ENCODE results near the gene ARHGAP33.

The ARHGAP33 gene

GRCh38 chr19:35780717-35781116 is 5.4 kb downstream of the ARHGAP33 start:
- H3K27me3 ChIP-seq = no peaks in the 10 kb centered on the region
- peaks cover 5% of the 10 kb centered on the region; the same call in 1 of the 2 replicates for H3K36me3 ChIP-seq
- H3K9me3 ChIP-seq = no peaks in the 10 kb centered on the region
- TF ChIP-seq CTCF (IDR thresholded peaks at IDR 0.05; ENCODE audit: low read depth, low read length) = no peak
- H3K4me3 ChIP-seq (ENCODE audit: low read depth, low read length) = no peak overlapping the region
- DNase-seq = no peak
- H3K4me1 ChIP-seq = peaks cover 6% of the 10 kb centered on the region

- no peak for DNase-seq
- Histone ChIP-seq H3K4me3 (ENCODE audit: low read depth, low read length) (no peak overlapping the region), H3K9me3 (no peaks in the 10 kb centered on the region), H3K4me1 (peaks cover 5% of the 10 kb centered on the region; the same call in 1 of the 2 replicates), H3K36me3 (peaks cover 5% of the 10 kb centered on the region; the same call in 1 of the 2 replicates), H3K27me3 (no peaks in the 10 kb centered on the region)
- TF ChIP-seq CTCF (IDR thresholded peaks at IDR 0.05; ENCODE audit: low read depth, low read length) = no peak
These were observed 6.3 kb downstream of the ARHGAP33 start for GRCh38 chr19:35781650-35782049.

GRCh38 chr19:35782589-35782988 is 7.2 kb downstream of the ARHGAP33 start:
- Histone ChIP-seq H3K4me3 (ENCODE audit: low read depth, low read length) (no peak overlapping the region), H3K9me3 (no peaks in the 10 kb centered on the region), H3K4me1 (no peaks in the 10 kb centered on the region), H3K27me3 (no peaks in the 10 kb centered on the region), H3K36me3 (peaks cover 5% of the 10 kb centered on the region; the same call in 1 of the 2 replicates)
- DNase-seq = no peak
- TF ChIP-seq CTCF (IDR thresholded peaks at IDR 0.05; ENCODE audit: low read depth, low read length) = no peak

GRCh38 chr19:35783469-35784434 is 8.4 kb downstream of the ARHGAP33 start:
- H3K9me3 ChIP-seq = no peaks in the 10 kb centered on the region
- TF ChIP-seq CTCF (IDR thresholded peaks at IDR 0.05; ENCODE audit: low read depth, low read length) = no peak
- DNase-seq = no peak
- peaks cover 5% of the 10 kb centered on the region; the same call in 1 of the 2 replicates for H3K36me3 ChIP-seq
- H3K4me1 ChIP-seq = no peaks in the 10 kb centered on the region
- no peaks in the 10 kb centered on the region for H3K27me3 ChIP-seq
- no peak overlapping the region for H3K4me3 ChIP-seq (ENCODE audit: low read depth, low read length)

- no peak for TF ChIP-seq CTCF (IDR thresholded peaks at IDR 0.05; ENCODE audit: low read depth, low read length)
- no peaks in the 10 kb centered on the region for H3K27me3 ChIP-seq
- no peaks in the 10 kb centered on the region for H3K9me3 ChIP-seq
- no peak for DNase-seq
- peaks cover 5% of the 10 kb centered on the region; the same call in 1 of the 2 replicates for H3K36me3 ChIP-seq
- H3K4me1 ChIP-seq = no peaks in the 10 kb centered on the region
- no peak overlapping the region for H3K4me3 ChIP-seq (ENCODE audit: low read depth, low read length)
These were observed 9.4 kb downstream of the ARHGAP33 start for GRCh38 chr19:35784503-35785338.

Measured in BE2C (cell line).